Tibial nerve (tissue), 4 donors: Measurements from ENCODE around the gene APP.

Experiments
- CTCF ChIP-seq, 5 experiments: fragments of 200-600 bp in 3 of 5; fragments of 450-650 bp in 2 of 5; sonication (generic) in 3 of 5; IDR thresholded peaks; one replicate each; pipeline ENCODE4 v1.5.1; 2016 to 2019; ENCODE audit warnings: antibody characterized with exemption in 5 of 5, mild to moderate bottlenecking in 3 of 5, moderate library complexity in 2 of 5
- EP300 ChIP-seq, 2 donors: sonication (generic); formaldehyde crosslinking; IDR thresholded peaks; one replicate each; pipeline ENCODE4 v1.6.1; 2017; ENCODE audit warnings: antibody characterized with exemption in 2 of 2, mild to moderate bottlenecking in 1 of 2
- POLR2A ChIP-seq, 2 donors: fragments of 450-650 bp; IDR thresholded peaks; one replicate each; pipeline ENCODE4 v1.6.1; 2017; ENCODE audit warnings: antibody characterized with exemption in 2 of 2, mild to moderate bottlenecking in 2 of 2, moderate library complexity in 2 of 2

DNA sequence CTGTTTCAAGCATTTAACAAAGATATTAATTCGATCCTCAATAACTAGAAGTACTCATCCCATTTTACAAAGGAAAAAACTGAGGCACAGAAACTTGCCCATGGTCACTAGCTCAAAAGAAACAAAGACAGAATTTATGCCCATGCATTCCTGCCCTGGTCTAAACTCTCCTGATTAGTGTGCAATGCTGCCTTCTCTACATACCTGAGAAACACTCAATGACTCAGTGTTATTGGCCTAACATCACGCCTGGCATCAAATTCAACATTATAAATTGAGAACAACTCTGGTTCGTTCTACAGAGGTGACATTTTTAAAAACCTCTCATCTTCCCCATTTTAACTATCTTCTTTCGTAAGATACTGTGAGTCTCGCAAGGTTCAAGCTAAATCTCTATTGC lies 5.2 kb downstream of the APP start:
- TF ChIP-seq CTCF (IDR thresholded peaks at IDR 0.05): no peak
- TF ChIP-seq POLR2A (IDR thresholded peaks at IDR 0.05): no peak
- TF ChIP-seq EP300 (IDR thresholded peaks at IDR 0.05): no peak
